Glomerular visceral epithelial cell (primary cell): ENCODE measurements around the gene CDKN2A.
A peak's percentile ranks its signal among the peaks of the same experiment; 100 is the strongest.

Source experiments
- DNase-seq: peaks from one replicate; pipeline ENCODE4 v3.0.0-alpha.2; 2016; ENCODE audit errors: extremely low spot score

The CDKN2A gene

GRCh38 chr9:21993893-21994555, at the start of gene CDKN2A:
TSS of gene CDKN2A (minus strand) at chr9:21994392.
- peak; percentile 94 for DNase-seq

DNA sequence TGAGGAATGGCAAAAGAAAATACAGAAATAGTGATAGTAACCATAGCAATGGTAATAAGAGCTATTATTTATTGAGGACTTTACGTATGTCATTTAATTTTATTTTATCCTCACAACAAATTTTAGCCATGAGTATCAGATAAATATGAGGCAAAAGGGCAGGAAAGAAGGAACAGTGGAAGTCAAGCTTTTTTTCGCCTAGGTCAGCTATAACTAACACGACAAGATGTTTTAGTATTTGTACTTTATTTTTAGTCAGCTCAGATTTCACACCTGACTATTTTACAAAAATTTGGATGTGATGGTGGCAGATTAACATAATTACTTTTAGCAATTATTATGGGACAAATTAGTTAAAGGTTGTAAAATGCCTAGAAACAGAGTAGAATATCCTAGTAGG, 49.7 kb upstream of the CDKN2A start:
- DNase-seq = no peak

DNA sequence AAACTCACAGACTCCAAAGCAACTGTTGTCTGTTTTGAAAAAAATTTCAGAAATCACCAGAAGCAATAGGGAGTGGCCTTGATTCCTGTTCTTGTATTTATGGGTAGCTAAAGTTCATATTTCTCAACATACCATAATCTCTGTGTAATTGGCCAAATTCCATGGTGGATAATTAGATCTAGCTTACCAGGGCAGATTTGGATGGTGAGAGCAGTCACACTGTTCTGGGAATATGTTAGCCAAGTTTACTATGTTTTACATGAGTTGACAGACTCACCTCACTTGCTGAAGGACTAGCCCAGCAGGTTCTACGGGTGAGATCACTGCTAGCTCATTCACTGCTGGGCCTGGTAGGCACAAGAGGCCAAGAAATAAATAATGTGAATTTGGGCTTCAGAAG, 47.6 kb upstream of the CDKN2A start:
- DNase-seq = peak; percentile 20

DNA sequence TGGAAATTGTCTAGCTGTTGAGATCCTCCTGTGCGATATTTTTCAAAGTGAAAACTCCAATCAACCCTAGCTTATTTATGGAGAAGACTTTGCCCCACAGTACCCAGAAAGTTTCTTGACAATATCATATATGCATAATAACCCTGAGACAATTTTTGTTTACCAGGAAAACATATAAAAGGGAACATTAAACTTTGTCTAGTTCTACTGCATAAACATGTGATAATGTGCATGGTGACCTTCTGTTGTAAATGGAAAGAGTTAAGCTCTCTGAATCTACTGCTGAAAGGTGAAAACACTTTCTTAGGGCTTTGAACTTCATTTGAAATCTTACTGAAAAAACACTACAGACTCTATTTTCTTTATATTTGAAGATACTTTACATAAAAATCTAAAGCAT, 47.2 kb upstream of the CDKN2A start:
- DNase-seq = no peak

GRCh38 chr9:22040760-22041159, 46.6 kb upstream of the CDKN2A start:
- DNase-seq = peak; percentile 38

- DNase-seq = no peak
Measured at GRCh38 chr9:22039258-22039657, 45.1 kb upstream of the CDKN2A start.

DNA sequence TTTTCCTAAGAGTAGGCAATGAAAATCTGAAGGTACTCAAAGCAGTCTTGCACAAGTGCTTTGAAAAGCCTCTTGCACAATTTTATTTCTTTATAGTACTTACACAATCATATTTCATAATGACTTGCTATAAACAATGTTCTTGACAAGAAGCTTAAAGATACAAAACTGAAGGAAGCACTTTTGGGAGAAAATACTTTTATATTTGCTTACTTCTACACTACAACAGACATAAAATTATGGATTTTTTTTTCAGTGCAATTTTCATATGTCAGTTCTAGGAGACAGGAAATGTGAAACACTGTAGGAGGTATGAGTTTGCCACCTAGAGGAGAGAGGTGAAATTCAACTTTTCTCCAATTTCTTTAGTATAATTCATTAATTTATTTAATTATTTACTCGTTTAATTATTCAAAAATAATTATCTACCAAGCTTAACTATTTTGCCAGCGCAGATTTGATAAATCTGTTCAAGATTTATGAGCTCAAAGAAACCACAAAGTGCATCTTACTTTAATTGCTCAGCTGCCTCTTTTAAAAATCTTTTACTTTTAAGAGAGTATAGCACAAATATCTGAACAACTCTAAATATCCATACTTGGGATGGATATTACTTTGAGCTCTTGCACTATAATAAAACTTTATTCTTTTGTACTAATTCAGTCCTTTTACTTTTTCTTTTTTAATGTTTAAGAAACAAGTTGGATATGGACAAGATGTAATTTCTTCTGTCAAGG, 43.9 kb upstream of the CDKN2A start:
- DNase-seq = peak; percentile 36

GRCh38 chr9:22036866-22037626, 42.9 kb upstream of the CDKN2A start:
- no peak for DNase-seq

DNA sequence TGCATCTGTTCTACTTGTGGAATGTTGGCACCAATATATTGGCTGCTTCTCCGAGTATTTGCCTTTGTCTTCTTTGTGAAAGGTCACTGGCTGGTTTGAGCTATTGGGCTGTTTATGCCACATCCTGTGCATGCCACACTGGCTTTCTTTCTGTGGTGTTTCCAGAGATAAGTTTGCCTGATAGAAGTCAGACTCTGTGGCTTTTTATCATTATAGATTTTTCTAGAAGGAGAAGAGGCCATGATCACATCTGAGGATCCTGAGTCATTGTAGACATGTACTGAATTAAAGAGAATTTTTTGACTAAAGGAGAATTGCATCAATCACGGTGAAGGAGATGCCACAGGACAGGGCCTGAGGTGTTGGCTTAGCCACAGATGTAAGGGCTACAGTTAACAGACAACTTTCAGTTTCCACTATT, 41.4 kb upstream of the CDKN2A start:
- no peak for DNase-seq

DNA sequence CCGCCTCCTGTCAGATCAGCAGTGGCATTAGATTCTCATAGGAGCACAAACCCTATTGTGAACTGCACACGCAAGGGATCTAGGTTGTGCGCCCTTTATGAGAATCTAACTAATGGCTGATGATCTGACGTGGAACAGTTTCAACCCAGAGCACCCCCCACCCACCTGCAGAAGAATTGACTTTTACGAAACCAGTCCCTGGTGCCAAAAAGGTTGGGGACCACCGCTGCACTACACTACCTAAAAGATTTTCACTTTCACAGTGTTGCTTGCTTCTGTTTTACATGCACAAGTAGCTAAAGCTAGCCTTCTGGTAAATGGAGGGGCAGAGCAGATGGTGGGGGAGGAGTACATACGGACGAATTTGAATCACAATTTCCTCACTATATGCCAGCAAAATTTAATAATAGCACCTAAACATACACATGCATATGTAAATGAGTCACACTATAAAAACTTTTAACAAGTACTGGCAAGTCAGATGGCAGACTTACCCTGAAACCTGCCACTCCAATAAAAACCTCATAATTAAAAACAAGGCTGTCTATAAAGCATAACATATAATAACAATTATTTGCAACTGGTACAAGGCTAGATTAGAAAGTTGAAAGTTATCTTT, 38.9 kb upstream of the CDKN2A start:
- no peak for DNase-seq

GRCh38 chr9:22031655-22032411, 37.6 kb upstream of the CDKN2A start:
- DNase-seq = no peak

DNA sequence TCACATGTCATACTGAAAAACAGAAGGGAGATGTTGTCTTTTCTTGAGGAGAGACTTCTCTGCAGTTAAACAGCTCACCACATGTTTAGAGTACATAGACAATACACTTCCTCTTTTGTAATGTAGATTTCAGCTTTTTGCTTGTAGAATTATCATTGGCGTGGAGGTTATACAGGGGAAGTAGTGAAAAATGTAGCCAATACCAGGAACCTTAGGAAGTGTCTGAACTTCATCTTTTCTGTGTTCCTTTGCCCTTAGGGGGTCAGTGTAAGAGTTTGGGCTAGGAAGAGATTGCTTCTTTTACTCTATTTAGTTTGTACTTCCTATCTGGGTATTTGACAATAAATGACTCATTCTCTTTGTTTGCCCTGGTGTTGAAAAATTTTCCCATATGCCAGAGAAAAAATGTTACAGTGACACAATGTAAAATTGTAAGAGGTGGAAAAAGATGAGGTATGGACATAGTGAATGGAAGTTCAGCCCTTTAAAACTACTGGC, 36.0 kb upstream of the CDKN2A start:
- DNase-seq = peak; percentile 34

- no peak for DNase-seq
Measured at GRCh38 chr9:22029231-22029630, 35.0 kb upstream of the CDKN2A start.

DNA sequence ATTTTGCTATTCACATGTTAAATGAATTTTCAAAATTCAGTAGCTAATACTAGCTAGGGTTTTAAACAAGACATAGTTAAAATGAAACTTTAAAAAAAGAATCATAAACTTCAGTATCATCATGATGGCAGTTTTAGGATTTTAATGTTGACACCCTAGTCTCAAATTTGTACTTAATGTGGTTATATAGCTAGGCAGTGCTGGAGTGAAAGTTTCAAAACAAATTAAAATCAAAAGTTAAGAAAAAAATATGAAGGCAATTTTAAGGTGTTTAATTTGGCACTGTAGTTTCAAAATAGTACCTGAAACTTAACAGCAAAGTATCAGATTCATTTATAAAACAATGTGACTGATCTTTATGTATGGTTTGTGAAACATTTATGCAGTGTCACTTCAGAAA, 34.2 kb upstream of the CDKN2A start:
- no peak for DNase-seq

DNA sequence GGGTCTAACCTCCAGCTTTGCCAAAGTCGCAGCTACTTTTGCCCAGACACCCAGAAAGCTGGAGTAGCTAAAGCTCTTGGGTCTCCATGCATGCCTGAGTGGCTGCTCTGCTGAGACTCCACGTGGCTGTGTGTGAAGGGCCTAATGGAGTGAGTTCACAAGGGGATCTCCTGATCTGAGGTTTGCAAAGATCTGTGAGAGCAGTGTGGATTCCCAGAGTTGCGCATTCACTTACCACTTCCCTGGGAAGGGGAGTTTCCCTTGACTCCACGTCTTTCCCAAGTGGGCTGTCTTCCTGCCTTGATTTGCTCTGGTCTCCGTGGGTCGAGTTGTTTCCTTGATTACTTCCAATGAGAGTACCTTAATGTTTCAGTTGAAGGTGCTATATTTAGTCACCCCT, 32.5 kb upstream of the CDKN2A start:
- DNase-seq = no peak

- no peak for DNase-seq
Measured at GRCh38 chr9:22022396-22022795, 28.2 kb upstream of the CDKN2A start.

GRCh38 chr9:22010866-22011625, 16.9 kb upstream of the CDKN2A start:
- no peak for DNase-seq

DNA sequence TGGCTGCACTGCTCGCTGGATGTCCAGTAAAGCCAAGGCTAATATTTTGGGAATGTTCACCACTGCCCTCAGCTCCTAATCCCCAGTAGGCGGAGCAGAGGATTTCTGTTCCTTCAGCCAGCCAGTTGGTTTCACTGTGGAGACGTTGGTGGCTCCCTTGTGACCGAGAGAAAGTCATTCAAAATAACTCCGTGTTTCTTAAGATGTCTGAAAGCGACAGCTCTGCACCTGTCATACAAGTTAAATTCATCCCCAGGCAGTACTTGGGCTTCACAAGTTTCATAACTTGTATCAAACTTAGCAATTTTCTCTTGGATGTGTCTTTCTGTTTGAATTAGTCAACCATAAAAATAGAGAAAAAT, 15.3 kb upstream of the CDKN2A start:
- no peak for DNase-seq

- DNase-seq = peak; percentile 99
Measured at GRCh38 chr9:22008717-22009505, 14.7 kb upstream of the CDKN2A start, which contains the start of gene CDKN2B. TSS of gene CDKN2B (minus strand) at chr9:22009305. CDS start at chr9:22008953, 352 bp downstream.

DNA sequence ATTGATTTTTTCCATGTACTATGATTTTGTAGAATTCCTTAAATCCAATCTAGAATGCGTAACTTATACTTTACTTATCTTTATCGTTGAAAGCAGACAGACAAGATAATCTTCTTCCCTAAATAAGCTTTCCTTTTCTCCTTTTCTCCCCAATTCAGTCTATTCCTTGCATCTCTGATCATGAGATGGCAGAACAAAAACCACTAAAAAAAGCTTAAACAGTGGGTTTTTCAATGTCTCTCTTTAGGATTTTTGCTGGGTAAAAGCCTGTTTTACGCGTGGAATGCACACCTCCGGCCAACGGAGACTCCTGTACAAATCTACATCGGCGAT, 14.2 kb upstream of the CDKN2A start:
- DNase-seq = no peak
